HG03521 (cell line): Measurements from ENCODE around the gene LAMC3.

Experiments
- ATAC-seq: cut with Tn5 transposase; IDR thresholded peaks from one replicate; pipeline ENCODE4 v1.9.1; 2021; ENCODE audit warnings: mild to moderate bottlenecking, moderate library complexity; ENCODE audit not compliant: unreplicated experiment

The LAMC3 gene

GRCh38 chr9:131042666-131043065, 33.7 kb downstream of the LAMC3 start:
- ATAC-seq, result no peak

- ATAC-seq, result no peak
Measured at GRCh38 chr9:131043087-131043486, 34.1 kb downstream of the LAMC3 start.

GRCh38 chr9:131043646-131044045, 34.7 kb downstream of the LAMC3 start:
- ATAC-seq, result no peak

- no peak for ATAC-seq
Measured at GRCh38 chr9:131045300-131046092, 36.5 kb downstream of the LAMC3 start.

GRCh38 chr9:131046093-131046380, 37.1 kb downstream of the LAMC3 start:
- no peak for ATAC-seq

GRCh38 chr9:131046581-131047202, 37.7 kb downstream of the LAMC3 start:
- no peak for ATAC-seq

- no peak for ATAC-seq
Measured at GRCh38 chr9:131048332-131048731, 39.4 kb downstream of the LAMC3 start.

GRCh38 chr9:131048820-131049219, 39.8 kb downstream of the LAMC3 start:
- ATAC-seq, result no peak

GRCh38 chr9:131049829-131050715, 41.1 kb downstream of the LAMC3 start:
- no peak for ATAC-seq

GRCh38 chr9:131050831-131051230, 41.9 kb downstream of the LAMC3 start:
- ATAC-seq, result no peak

GRCh38 chr9:131051592-131052517, 42.9 kb downstream of the LAMC3 start:
- ATAC-seq, result no peak

- no peak for ATAC-seq
Measured at GRCh38 chr9:131053896-131054295, 44.9 kb downstream of the LAMC3 start.

GRCh38 chr9:131056781-131057506, 48.0 kb downstream of the LAMC3 start:
- ATAC-seq, result no peak

GRCh38 chr9:131060900-131061630, 52.1 kb downstream of the LAMC3 start:
- no peak for ATAC-seq

- no peak for ATAC-seq
Measured at GRCh38 chr9:131062969-131063368, 54.0 kb downstream of the LAMC3 start.

- no peak for ATAC-seq
Measured at GRCh38 chr9:131065599-131065998, 56.6 kb downstream of the LAMC3 start.

- ATAC-seq, result no peak
Measured at GRCh38 chr9:131067625-131068024, 58.7 kb downstream of the LAMC3 start.

- no peak for ATAC-seq
Measured at GRCh38 chr9:131068076-131068816, 59.3 kb downstream of the LAMC3 start.

GRCh38 chr9:131069699-131070098, 60.7 kb downstream of the LAMC3 start:
- ATAC-seq, result no peak
